ENCODE results near the gene TTC22.

TTC22 gene

GRCh38 chr1:54842206-54842915 lies 41.2 kb upstream of the TTC22 start:
- TF ChIP-seq CTCF (IDR thresholded peaks at IDR 0.05; ENCODE audit: insufficient read depth, low read length, missing control alignments): no peak
- POLR2A ChIA-PET: no interaction called here
- CTCF ChIA-PET: no interaction called here
- no peak for DNase-seq (ENCODE audit: low read depth, low spot score)
- H3K4me3 ChIP-seq (ENCODE audit: low read depth, low read length): no peak overlapping the region

DNA sequence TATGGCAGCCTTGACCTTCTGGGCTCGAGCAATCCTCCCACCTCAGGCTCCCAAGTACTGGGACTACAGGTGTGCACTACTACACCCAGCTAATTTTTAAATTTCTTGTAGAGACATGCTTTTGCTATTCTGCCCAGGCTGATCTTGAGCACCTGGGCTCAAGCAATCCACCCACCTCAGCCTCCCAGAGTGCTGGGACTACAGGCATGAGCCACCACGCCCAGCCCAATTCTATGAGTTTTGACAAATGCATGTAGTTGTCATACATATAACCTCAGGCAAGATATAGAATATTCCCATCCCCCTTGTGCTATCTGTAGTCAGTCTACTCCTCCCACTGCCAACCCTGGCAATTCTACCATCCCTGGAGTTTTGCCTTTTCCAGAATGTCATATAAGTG lies 38.7 kb upstream of the TTC22 start:
- ChIA-PET POLR2A (no interaction called here), CTCF (interaction anchor here (1.4 kb wide), 1 partner anchor 8 kb away, joined by 3 read pairs; no protein-coding TSS in a partner anchor)
- H3K4me3 ChIP-seq (ENCODE audit: low read depth, low read length): no peak overlapping the region
- no peak for TF ChIP-seq CTCF (IDR thresholded peaks at IDR 0.05; ENCODE audit: insufficient read depth, low read length, missing control alignments)
- DNase-seq (ENCODE audit: low read depth, low spot score): no peak

DNA sequence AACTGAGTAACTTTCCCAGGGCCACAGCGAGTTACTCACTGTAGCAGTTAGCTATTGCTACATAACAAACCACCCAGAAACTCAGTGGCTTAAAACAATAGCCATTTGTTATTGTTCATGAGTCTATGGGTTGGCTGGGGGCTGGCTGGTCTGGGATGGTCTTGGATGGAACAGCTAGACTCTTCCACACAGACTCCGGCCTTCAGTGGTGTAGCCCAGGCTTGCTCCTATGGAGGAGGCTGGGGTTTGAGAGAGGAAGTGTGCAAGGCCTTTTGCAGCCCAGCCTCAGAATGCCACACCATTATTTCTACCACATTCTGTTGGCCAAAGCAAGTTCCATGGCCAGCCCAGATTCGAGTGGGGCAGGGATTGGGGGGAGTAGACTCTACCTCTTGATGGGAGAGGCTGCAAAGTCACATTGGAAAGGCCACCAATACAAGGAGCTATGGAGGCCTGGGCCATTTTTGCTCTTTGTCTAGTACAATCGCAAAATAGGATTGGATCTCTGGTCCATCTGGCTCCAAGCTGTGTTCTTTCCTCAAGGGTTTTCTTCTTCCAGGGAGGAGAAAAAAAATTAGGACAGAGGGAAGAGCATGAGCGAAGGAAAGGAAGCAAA lies 37.5 kb upstream of the TTC22 start:
- no peak overlapping the region for H3K4me3 ChIP-seq (ENCODE audit: low read depth, low read length)
- ChIA-PET POLR2A (no interaction called here), CTCF (interaction anchor here (0.9 to 1.4 kb wide), 2 partner anchors 9 kb away, joined by 3 read pairs; no protein-coding TSS in a partner anchor)
- no peak for DNase-seq (ENCODE audit: low read depth, low spot score)
- no peak for TF ChIP-seq CTCF (IDR thresholded peaks at IDR 0.05; ENCODE audit: insufficient read depth, low read length, missing control alignments)

- ChIA-PET POLR2A (no interaction called here), CTCF (no interaction called here)
- TF ChIP-seq CTCF (IDR thresholded peaks at IDR 0.05; ENCODE audit: insufficient read depth, low read length, missing control alignments): no peak
- no peak for DNase-seq (ENCODE audit: low read depth, low spot score)
- no peak overlapping the region for H3K4me3 ChIP-seq (ENCODE audit: low read depth, low read length)
Measured at GRCh38 chr1:54837002-54837853, 36.1 kb upstream of the TTC22 start.

GRCh38 chr1:54836594-54836993 lies 35.5 kb upstream of the TTC22 start:
- DNase-seq (ENCODE audit: low read depth, low spot score): no peak
- no peak for TF ChIP-seq CTCF (IDR thresholded peaks at IDR 0.05; ENCODE audit: insufficient read depth, low read length, missing control alignments)
- CTCF ChIA-PET: no interaction called here

DNA sequence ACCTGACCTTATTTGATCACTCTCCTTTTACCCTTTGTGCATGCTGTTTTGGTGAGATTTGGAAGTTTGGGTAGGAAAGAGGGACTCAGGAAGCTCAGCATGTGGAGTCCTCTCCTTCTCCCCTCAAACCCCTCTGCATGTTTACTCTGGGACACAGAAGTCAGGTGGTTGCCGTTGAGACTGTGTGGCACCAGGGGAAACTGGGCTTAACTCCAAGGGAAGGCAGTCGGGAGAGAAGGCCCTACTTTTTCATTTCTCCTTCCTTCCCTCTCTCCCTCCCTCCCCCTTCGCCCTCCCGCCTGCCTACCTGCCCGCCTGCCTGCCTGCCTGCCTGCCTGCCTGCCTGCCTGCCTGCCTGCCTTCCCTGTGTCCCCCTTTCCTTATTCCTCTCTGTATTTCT lies 34.8 kb upstream of the TTC22 start:
- CTCF ChIA-PET: no interaction called here
- DNase-seq (ENCODE audit: low read depth, low spot score): no peak

More at GRCh38 chr1:54836594-54836993, 35.5 kb upstream of the TTC22 start:
- no peak overlapping the region for H3K4me3 ChIP-seq (ENCODE audit: low read depth, low read length)
- POLR2A ChIA-PET: no interaction called here

More for the DNA sequence above, 34.8 kb upstream of the TTC22 start:
- H3K4me3 ChIP-seq (ENCODE audit: low read depth, low read length): no peak overlapping the region
- TF ChIP-seq CTCF (IDR thresholded peaks at IDR 0.05; ENCODE audit: insufficient read depth, low read length, missing control alignments): no peak
- POLR2A ChIA-PET: no interaction called here

Measured in AG04449 (cell line).